NCI-H774 (cell line): ENCODE measurements around the gene DBH.

Experiments
- DNase-seq: peaks from one replicate; lab custom pipeline; 2025; lab: John Stamatoyannopoulos, UW

DBH gene

GRCh38 chr9:133604214-133604613 is 31.9 kb upstream of the DBH start:
- DNase-seq, result no peak

GRCh38 chr9:133604856-133605255 is 31.3 kb upstream of the DBH start:
- no peak for DNase-seq

DNA sequence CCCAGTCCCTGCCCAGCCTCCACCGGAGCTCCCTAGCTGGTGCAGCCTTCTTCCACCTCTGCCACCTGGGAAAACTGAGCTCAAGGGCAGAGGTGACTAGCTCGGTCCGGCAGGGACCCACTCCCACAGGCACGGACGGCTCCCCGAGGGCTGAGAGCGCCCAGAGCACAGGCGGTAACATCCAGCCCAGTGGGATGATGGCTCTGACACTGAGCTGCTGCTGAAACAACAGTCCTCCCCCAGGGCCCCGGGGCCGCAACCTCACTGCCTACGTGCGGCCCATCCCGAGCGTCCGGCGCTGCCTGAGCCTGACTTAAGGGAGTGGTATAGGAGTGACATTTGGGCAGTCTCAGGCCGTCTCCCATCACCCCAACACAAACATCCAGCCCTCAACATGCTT is 30.7 kb upstream of the DBH start:
- no peak for DNase-seq

GRCh38 chr9:133605856-133606707 is 30.1 kb upstream of the DBH start:
- no peak for DNase-seq

DNA sequence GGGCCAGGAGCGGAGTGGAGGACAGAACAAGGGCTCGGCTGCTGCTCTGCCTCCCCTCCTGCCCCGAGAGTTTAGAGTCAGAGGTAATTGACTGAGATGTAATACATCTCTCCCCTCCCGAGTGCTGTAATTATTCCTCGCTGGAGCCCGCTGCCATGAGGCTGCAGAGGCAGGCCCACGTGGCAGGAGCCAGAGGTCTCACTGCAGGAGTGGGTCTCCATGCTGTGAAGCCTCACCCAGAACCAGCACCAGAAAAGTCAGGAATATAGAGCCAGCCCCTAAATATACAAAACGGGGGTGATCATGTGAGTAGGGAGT is 29.5 kb upstream of the DBH start:
- DNase-seq, result no peak

DNA sequence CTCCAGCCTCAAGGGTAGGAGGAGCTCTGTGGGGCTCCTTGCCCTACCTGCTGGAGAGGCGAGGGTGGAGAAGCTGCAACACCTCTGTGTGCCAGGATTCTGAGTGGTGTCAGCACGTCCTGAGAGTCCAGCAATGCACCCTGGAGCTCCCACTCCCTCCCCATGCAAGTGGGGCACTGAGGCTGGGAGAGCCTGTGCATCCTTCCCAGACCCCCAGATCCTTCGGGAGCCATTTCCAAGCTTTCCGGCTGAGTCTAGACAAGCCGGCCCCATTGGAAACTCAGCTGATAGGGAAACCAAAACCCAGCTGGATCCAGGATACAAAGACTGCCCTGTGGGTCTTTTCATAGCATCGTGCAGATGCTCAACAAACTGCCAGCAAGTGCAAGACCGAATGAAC is 28.8 kb upstream of the DBH start:
- no peak for DNase-seq

DNA sequence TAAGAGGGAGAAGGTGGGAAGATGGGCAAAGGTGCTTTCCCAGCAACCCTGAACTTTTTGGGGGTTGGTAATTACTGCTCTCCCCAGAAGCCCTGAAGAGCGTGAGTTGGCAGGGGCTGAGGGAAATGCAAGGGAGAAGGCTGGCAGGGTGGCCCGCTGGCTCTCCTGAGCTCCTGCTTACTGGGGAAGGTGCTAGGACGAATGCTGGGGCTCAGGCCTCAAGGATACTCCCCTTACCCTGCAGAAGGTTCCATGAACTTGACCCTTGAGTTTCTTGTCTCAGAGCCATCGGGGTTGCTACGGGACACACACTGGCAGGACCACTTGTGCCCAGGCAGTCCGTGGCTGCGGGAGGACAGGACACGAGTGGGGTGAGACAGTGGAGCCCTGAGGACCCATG is 28.2 kb upstream of the DBH start:
- no peak for DNase-seq

- no peak for DNase-seq
Measured at GRCh38 chr9:133608382-133608781, 27.8 kb upstream of the DBH start.

- no peak for DNase-seq
Measured at GRCh38 chr9:133608889-133609288, 27.3 kb upstream of the DBH start.

- DNase-seq, result peak; percentile 58
Measured at GRCh38 chr9:133609311-133610098, 26.7 kb upstream of the DBH start, which contains the start of gene FAM163B. FAM163B (minus strand) TSS chr9:133609389; CDS start chr9:133580223, 29,166 bp downstream.

DNA sequence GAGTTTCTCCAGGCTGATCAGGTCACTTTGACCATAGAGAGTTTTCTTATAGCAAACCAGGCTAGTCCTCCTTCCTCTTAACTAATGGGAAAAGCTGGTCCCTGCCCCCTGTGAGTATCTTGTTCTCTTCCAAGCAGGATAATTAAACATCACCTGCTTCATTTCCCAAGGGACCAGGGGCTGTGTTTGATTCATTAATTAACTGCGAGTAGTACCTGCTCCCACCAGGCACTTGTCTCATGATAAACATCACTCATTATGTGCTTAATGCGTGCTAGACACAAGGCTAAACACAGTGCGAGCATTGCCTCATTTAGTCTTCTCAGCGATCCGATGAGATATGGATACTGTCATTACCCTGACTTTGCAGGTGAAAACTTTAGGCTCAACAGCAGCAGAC is 25.3 kb upstream of the DBH start:
- DNase-seq, result peak; percentile 75

DNA sequence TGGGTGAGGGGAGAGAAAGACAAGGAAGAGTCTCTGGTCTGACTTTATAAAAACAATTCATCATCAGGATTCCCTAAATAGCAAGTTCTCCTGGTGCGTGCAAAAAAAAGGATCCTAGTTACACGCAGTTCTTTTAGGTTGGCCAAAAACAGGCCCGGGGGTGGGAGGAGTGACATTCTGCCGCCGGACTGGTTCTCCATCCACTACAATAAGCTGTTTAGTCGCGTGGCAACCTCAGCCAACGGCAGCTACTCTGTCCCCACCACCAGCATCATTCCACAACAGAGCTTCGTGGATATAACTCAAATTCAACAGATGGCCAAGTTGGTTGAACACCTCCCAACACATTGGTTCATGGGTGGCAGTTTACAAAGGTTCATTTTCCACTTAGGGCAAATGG is 24.1 kb upstream of the DBH start:
- no peak for DNase-seq

GRCh38 chr9:133612816-133613215 is 23.3 kb upstream of the DBH start:
- DNase-seq, result no peak

DNA sequence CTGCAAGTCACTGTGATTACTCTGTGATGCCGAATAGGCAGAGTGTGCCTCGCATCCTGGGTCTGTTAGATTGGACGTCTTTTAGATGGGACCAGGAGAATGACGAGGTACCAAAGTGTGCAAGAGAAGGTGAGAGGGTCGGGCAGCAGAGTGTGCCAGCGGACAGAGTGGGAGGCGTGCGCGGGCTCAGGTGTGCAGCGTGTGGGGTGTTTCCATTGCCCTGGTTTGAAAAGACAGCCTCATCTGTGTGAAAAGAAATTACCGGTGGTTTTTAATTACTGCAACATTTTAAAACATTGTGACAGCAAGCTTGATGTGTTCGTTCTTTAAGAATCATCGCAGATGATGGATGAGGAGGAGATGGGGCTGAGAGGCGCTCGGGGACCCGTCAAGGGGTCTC is 22.7 kb upstream of the DBH start:
- no peak for DNase-seq

- no peak for DNase-seq
Measured at GRCh38 chr9:133614056-133614455, 22.1 kb upstream of the DBH start.

DNA sequence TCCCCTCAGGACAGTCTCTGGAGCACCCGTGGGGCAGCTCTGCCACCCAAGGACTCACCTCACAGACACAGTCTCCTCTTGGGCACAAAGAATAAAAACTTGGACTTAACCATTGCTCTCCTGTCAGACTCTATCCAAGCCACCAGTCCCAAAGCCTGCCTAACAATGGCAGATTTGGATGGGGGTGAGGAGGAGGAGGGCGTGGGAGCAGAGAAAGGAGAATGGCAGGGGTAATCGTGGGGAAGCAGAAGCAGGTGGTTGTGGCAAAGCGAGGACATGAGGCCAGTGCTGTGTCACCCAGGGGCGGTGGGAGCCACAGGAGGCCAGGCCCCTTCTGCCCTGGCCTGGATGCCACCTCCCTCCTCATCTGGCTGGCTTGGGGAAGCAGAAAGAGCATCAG is 21.5 kb upstream of the DBH start:
- no peak for DNase-seq

- peak; percentile 49 for DNase-seq
Measured at GRCh38 chr9:133615186-133615585, 21.0 kb upstream of the DBH start.

GRCh38 chr9:133615606-133616188 is 20.5 kb upstream of the DBH start:
- no peak for DNase-seq

DNA sequence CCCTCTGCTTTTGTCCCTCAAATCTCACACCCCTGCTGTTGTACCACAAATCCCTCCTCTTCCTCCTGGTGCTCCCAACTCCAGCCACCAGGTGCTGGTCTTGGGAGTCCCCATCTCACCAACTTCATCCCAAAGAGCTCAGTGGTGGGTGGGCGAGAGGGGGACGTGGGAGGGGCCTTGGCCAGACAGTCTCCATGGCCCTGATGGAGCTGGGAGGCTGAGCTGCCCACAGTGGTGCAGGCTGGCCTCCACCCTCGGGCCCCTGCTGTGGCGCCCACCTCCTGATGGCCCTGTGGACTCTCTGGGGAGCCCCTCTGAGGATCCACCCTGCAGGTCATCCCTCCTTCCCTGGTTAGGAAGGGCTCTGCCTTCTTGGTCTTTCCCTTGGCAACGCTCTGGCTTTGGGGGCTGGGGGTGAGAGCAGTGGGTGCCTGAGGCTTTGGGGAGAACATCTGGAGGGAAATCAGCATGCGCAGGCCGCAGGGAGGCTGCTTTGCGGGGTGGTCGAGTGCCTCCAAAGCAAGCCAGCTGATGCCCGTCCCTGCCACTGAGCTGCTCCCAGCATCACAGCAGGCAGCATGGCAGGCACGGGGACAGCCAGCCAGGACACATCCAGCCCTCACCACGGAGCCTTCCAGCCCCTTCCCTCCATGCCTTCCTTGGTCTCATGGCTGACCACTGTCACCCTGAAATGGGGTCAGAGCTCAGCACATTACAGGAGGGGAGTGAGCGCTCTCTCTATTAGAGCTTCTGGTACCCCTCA is 19.3 kb upstream of the DBH start:
- no peak for DNase-seq

DNA sequence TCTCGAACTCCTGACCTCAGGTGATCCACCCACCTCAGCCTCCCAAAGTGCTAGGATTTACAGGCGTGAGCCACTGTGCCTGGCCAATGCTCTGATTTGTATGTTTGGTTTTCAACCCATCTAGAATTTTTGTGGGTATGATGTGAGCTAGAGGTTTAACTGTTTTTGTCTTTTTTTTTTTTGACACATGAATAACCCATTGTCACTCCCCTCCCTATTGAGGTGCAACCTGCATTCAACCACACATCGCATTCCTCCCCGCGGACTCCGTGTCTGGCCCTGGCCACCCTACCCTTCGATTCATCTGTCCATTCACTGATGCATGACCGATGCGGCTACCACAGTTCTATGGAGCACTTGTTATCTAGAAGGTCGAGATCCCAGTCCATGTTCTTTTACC is 17.4 kb upstream of the DBH start:
- DNase-seq, result no peak

- no peak for DNase-seq
Measured at GRCh38 chr9:133619791-133620190, 16.4 kb upstream of the DBH start.

GRCh38 chr9:133621725-133622267 is 14.4 kb upstream of the DBH start:
- peak; percentile 55 for DNase-seq
